HepG2 (cell line): ENCODE results near the gene FBXO24. TPM values are rescaled to one million over a fixed set of nuclear protein-coding genes. Genes with fewer than 3 reads are reported as not detected.
A peak's percentile ranks its signal among the peaks of the same experiment; 100 is the strongest.

Experiments used
- FOXP1 ChIP-seq, 2 experiments: fragments of 450-650 bp in 1 of 2; IDR thresholded peaks; 2 replicates each; pipeline ENCODE4 v1.6.1; 2017 to 2018; ENCODE audit warnings: antibody characterized with exemption in 1 of 2
- GATA4 ChIP-seq: sonication (generic); IDR thresholded peaks from 2 replicates; pipeline ENCODE4 v1.6.1; 2016; ENCODE audit warnings: antibody characterized with exemption, low read depth, borderline replicate concordance
- JUN ChIP-seq: sonication (generic); formaldehyde crosslinking; IDR thresholded peaks from 2 replicates; pipeline ENCODE4 v1.4.0; 2020; ENCODE audit warnings: mild to moderate bottlenecking, missing genetic modification reagents
- MAFF ChIP-seq: IDR thresholded peaks from 2 replicates; pipeline ENCODE4 v1.6.1; 2011; ENCODE audit warnings: low read depth, low read length, improper control_type of control experiment
- MED1 ChIP-seq: sonication (generic); formaldehyde crosslinking; IDR thresholded peaks from 2 replicates; pipeline ENCODE4 v1.4.0; 2020; ENCODE audit warnings: missing genetic modification reagents
- NR2C2 ChIP-seq: sonication (generic); formaldehyde crosslinking; IDR thresholded peaks from 2 replicates; pipeline ENCODE4 v1.4.0; 2020; ENCODE audit warnings: missing genetic modification reagents, mild to moderate bottlenecking, moderate library complexity, borderline replicate concordance
- STAG1 ChIP-seq: sonication (generic); formaldehyde crosslinking; IDR thresholded peaks from 2 replicates; pipeline ENCODE4 v1.4.0; 2020; ENCODE audit warnings: missing genetic modification reagents
- ZFP1 ChIP-seq: IDR thresholded peaks from 2 replicates; pipeline ENCODE4 v1.6.1; 2016
- ZFP41 ChIP-seq: sonication (generic); formaldehyde crosslinking; IDR thresholded peaks from 2 replicates; pipeline ENCODE4 v1.4.0; 2020; ENCODE audit warnings: mild to moderate bottlenecking, missing genetic modification reagents, borderline replicate concordance
- ZNF20 ChIP-seq: sonication (generic); formaldehyde crosslinking; IDR thresholded peaks from 2 replicates; pipeline ENCODE4 v1.4.0; 2020; ENCODE audit warnings: mild to moderate bottlenecking, moderate library complexity, missing genetic modification reagents
- ZNF225 ChIP-seq: sonication (generic); formaldehyde crosslinking; IDR thresholded peaks from 2 replicates; pipeline ENCODE4 v1.4.0; 2020; ENCODE audit warnings: mild to moderate bottlenecking, missing genetic modification reagents
- ZNF329 ChIP-seq: sonication (generic); formaldehyde crosslinking; IDR thresholded peaks from 2 replicates; pipeline ENCODE4 v1.9.0; 2021; ENCODE audit warnings: low read depth, mild to moderate bottlenecking, missing genetic modification reagents
- ZNF484 ChIP-seq: sonication (generic); formaldehyde crosslinking; IDR thresholded peaks from 2 replicates; pipeline ENCODE4 v1.5.1; 2020; ENCODE audit warnings: mild to moderate bottlenecking, low read depth, missing genetic modification reagents, borderline replicate concordance
- ZNF703 ChIP-seq: sonication (generic); formaldehyde crosslinking; IDR thresholded peaks from 2 replicates; pipeline ENCODE4 v1.5.1; 2020; ENCODE audit warnings: missing genetic modification reagents, mild to moderate bottlenecking, moderate library complexity, borderline replicate concordance
- ZNF839 ChIP-seq: sonication (generic); formaldehyde crosslinking; IDR thresholded peaks from 2 replicates; pipeline ENCODE4 v1.4.0; 2020; ENCODE audit warnings: missing genetic modification reagents, mild to moderate bottlenecking, borderline replicate concordance
- polyA plus RNA-seq, 8 experiments: library from polyadenylated mRNA; depleted of rRNA in 3 of 8; stranded (reverse) in 7 of 8; unstranded in 1 of 8; fragments of >200 nt; fragmentation: Illumina TruSeq in 4 of 8; extraction: Trizol in 4 of 8; gene quantifications; 2 replicates each; pipeline versions ENCODE4 v1.2.1 to v1.2.3, GENCODE V29; 2011 to 2016; ENCODE audit warnings: low read depth in 4 of 8, missing spikeins in 1 of 8, mixed read lengths in 1 of 8; ENCODE audit not compliant: insufficient read depth in 1 of 8
- total RNA-seq, 5 experiments: library from RNA; depleted of rRNA; stranded (reverse); fragments of >200 nt; fragmentation: Illumina TruSeq; extraction: Trizol; gene quantifications; 2 replicates each; pipeline ENCODE4 v1.2.3, GENCODE V29; 2016; ENCODE audit warnings: low read depth in 1 of 5
- TF ChIP-seq, protein P1 (sequence below): sonication (generic); formaldehyde crosslinking; IDR thresholded peaks from 2 replicates; pipeline ENCODE4; 2020; ENCODE audit warnings: missing genetic modification reagents, mild to moderate bottlenecking, borderline replicate concordance
- TF ChIP-seq, protein P2 (sequence below): sonication (generic); formaldehyde crosslinking; IDR thresholded peaks from 2 replicates; pipeline ENCODE4 v1.8.1; 2023; ENCODE audit warnings: mild to moderate bottlenecking, missing genetic modification reagents
- TF ChIP-seq, protein P3 (sequence below): sonication (generic); formaldehyde crosslinking; IDR thresholded peaks from 2 replicates; pipeline ENCODE4 v1.4.0; 2020; ENCODE audit warnings: low read depth, mild to moderate bottlenecking, missing genetic modification reagents
- TF ChIP-seq, protein P4 (sequence below): sonication (generic); formaldehyde crosslinking; conservative IDR thresholded peaks from 2 replicates; pipeline ENCODE4 v1.8.1; 2023; ENCODE audit warnings: missing genetic modification reagents
- TF ChIP-seq, protein P5 (sequence below): IDR thresholded peaks from 2 replicates; pipeline ENCODE4 v1.6.1; 2012; ENCODE audit warnings: low read depth, low read length, improper control_type of control experiment

FBXO24 gene
- total and polyA plus RNA-seq, 2 of the 13 experiments (the other 11 are each of a cell fraction or from before 2014, with no cell fraction given) = 0.20 to 0.55 TPM

DNA sequence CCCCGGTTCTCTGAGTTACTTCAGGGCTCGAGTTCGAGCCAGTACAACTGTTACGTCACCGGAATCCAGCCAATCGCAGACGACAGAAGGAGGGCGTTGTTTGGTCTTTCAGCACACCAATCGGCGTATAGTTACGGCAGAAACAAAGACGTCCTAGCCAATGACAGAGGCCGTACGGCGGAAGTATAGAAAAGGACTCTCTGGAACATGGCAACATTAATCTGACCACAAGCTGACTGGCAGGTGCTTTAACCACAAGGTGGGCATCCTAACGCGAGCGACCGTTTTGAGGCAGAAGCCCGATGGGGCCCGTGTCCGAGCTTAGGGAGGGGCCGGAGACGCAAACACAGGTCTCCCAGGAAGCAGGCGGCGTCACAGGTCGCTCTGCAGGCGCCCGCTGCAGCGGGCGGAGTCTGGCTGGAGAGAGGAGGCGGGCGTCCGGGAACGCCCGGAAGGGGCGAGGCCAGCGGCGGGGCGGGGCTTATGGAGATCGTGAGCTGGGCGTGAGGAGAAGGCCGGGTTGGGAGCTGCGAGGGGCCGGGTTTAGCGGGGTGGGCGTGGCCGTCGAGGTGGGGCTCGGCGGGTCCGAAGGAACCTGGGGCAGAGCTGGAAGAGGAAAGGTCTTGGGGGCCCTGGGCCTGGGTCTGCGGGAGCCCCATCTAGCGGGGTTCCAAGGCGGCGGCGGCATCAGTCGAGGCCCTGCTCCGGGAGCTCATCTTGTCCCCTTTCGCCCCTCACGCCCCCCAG, 26.0 kb downstream of the FBXO24 start, which contains the start of gene MOSPD3 (continued):
- TF ChIP-seq, protein P1, sequence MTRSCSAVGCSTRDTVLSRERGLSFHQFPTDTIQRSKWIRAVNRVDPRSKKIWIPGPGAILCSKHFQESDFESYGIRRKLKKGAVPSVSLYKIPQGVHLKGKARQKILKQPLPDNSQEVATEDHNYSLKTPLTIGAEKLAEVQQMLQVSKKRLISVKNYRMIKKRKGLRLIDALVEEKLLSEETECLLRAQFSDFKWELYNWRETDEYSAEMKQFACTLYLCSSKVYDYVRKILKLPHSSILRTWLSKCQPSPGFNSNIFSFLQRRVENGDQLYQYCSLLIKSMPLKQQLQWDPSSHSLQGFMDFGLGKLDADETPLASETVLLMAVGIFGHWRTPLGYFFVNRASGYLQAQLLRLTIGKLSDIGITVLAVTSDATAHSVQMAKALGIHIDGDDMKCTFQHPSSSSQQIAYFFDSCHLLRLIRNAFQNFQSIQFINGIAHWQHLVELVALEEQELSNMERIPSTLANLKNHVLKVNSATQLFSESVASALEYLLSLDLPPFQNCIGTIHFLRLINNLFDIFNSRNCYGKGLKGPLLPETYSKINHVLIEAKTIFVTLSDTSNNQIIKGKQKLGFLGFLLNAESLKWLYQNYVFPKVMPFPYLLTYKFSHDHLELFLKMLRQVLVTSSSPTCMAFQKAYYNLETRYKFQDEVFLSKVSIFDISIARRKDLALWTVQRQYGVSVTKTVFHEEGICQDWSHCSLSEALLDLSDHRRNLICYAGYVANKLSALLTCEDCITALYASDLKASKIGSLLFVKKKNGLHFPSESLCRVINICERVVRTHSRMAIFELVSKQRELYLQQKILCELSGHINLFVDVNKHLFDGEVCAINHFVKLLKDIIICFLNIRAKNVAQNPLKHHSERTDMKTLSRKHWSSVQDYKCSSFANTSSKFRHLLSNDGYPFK (CRISPR knock-in tag) = no peak
- TF ChIP-seq ZNF225 (CRISPR knock-in tag) = no peak
- TF ChIP-seq JUN (CRISPR knock-in tag) = no peak
- TF ChIP-seq, protein P2, sequence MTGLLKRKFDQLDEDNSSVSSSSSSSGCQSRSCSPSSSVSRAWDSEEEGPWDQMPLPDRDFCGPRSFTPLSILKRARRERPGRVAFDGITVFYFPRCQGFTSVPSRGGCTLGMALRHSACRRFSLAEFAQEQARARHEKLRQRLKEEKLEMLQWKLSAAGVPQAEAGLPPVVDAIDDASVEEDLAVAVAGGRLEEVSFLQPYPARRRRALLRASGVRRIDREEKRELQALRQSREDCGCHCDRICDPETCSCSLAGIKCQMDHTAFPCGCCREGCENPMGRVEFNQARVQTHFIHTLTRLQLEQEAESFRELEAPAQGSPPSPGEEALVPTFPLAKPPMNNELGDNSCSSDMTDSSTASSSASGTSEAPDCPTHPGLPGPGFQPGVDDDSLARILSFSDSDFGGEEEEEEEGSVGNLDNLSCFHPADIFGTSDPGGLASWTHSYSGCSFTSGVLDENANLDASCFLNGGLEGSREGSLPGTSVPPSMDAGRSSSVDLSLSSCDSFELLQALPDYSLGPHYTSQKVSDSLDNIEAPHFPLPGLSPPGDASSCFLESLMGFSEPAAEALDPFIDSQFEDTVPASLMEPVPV = 0 out of 2 replicates have a peak, but pooled peaks have one; percentile 12
- TF ChIP-seq FOXP1 (IDR thresholded peaks at IDR 0.05) = no peak
- no peak for TF ChIP-seq FOXP1 (CRISPR knock-in tag; IDR thresholded peaks at IDR 0.05)
- TF ChIP-seq ZFP41 (CRISPR knock-in tag) = no peak
- no peak for TF ChIP-seq ZNF484
- no peak for TF ChIP-seq ZNF329 (CRISPR knock-in tag)
- TF ChIP-seq MED1 (CRISPR knock-in tag) = no peak
- TF ChIP-seq ZNF703 (CRISPR knock-in tag) = no peak
- TF ChIP-seq, protein P3, sequence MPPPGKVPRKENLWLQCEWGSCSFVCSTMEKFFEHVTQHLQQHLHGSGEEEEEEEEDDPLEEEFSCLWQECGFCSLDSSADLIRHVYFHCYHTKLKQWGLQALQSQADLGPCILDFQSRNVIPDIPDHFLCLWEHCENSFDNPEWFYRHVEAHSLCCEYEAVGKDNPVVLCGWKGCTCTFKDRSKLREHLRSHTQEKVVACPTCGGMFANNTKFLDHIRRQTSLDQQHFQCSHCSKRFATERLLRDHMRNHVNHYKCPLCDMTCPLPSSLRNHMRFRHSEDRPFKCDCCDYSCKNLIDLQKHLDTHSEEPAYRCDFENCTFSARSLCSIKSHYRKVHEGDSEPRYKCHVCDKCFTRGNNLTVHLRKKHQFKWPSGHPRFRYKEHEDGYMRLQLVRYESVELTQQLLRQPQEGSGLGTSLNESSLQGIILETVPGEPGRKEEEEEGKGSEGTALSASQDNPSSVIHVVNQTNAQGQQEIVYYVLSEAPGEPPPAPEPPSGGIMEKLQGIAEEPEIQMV (CRISPR knock-in tag) = no peak
- TF ChIP-seq GATA4 = no peak; the same call in 1 of the 2 replicates
- TF ChIP-seq STAG1 (CRISPR knock-in tag) = no peak
- TF ChIP-seq ZFP1 = no peak
- TF ChIP-seq, protein P4, sequence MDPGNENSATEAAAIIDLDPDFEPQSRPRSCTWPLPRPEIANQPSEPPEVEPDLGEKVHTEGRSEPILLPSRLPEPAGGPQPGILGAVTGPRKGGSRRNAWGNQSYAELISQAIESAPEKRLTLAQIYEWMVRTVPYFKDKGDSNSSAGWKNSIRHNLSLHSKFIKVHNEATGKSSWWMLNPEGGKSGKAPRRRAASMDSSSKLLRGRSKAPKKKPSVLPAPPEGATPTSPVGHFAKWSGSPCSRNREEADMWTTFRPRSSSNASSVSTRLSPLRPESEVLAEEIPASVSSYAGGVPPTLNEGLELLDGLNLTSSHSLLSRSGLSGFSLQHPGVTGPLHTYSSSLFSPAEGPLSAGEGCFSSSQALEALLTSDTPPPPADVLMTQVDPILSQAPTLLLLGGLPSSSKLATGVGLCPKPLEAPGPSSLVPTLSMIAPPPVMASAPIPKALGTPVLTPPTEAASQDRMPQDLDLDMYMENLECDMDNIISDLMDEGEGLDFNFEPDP (CRISPR knock-in tag) = no peak
- TF ChIP-seq, protein P5, sequence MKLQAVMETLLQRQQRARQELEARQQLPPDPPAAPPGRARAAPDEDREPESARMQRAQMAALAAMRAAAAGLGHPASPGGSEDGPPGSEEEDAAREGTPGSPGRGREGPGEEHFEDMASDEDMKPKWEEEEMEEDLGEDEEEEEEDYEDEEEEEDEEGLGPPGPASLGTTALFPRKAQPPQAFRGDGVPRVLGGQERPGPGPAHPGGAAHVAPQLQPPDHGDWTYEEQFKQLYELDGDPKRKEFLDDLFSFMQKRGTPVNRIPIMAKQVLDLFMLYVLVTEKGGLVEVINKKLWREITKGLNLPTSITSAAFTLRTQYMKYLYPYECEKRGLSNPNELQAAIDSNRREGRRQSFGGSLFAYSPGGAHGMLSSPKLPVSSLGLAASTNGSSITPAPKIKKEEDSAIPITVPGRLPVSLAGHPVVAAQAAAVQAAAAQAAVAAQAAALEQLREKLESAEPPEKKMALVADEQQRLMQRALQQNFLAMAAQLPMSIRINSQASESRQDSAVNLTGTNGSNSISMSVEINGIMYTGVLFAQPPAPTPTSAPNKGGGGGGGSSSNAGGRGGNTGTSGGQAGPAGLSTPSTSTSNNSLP = no peak
- TF ChIP-seq ZNF839 = no peak
- no peak for TF ChIP-seq ZNF20 (CRISPR knock-in tag)
- TF ChIP-seq MAFF = no peak
- TF ChIP-seq NR2C2 (CRISPR knock-in tag) = no peak
